Measurements from ENCODE around the gene LHPP.

DNA sequence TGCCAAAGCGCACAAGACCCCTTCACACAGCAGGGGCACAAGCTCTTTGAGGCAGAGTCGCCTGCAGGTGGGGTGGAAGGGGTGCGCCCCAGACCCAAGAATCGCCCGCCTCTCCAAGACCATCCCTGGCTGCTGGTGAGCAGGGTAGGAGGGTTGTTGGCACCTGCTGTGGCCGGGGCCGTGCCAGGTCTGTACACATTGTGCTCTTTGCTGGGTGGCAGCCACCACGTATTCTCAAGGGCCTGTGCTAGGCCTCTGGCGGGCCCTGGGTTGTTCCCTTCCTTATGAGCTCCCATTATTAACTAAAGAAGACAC, 84.4 kb downstream of the LHPP start:
- TF ChIP-seq ARNTL (CRISPR knock-in tag; IDR thresholded peaks at IDR 0.05; ENCODE audit: borderline replicate concordance, low read depth) (no peak), ZNF70 (CRISPR knock-in tag; IDR thresholded peaks at IDR 0.05) (no peak), ZFP3 (CRISPR knock-in tag; IDR thresholded peaks at IDR 0.05) (no peak), ZFP30 (CRISPR knock-in tag; IDR thresholded peaks at IDR 0.05) (no peak), PPARA (CRISPR knock-in tag; IDR thresholded peaks at IDR 0.05; ENCODE audit: borderline replicate concordance) (no peak), SNAI2 (CRISPR knock-in tag; IDR thresholded peaks at IDR 0.05) (no peak), BACH2 (CRISPR knock-in tag; IDR thresholded peaks at IDR 0.05; ENCODE audit: borderline replicate concordance) (no peak), ZNF565 (CRISPR knock-in tag; conservative IDR thresholded peaks at IDR 0.05; ENCODE audit: low read depth) (no peak), RARB (CRISPR knock-in tag; IDR thresholded peaks at IDR 0.05) (no peak), ESRRG (CRISPR knock-in tag; IDR thresholded peaks at IDR 0.05) (no peak), POU6F1 (CRISPR knock-in tag; IDR thresholded peaks at IDR 0.05; ENCODE audit: borderline replicate concordance, low read depth) (no peak)
- TF ChIP-seq, protein P1, sequence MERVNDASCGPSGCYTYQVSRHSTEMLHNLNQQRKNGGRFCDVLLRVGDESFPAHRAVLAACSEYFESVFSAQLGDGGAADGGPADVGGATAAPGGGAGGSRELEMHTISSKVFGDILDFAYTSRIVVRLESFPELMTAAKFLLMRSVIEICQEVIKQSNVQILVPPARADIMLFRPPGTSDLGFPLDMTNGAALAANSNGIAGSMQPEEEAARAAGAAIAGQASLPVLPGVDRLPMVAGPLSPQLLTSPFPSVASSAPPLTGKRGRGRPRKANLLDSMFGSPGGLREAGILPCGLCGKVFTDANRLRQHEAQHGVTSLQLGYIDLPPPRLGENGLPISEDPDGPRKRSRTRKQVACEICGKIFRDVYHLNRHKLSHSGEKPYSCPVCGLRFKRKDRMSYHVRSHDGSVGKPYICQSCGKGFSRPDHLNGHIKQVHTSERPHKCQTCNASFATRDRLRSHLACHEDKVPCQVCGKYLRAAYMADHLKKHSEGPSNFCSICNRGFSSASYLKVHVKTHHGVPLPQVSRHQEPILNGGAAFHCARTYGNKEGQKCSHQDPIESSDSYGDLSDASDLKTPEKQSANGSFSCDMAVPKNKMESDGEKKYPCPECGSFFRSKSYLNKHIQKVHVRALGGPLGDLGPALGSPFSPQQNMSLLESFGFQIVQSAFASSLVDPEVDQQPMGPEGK (CRISPR knock-in tag; IDR thresholded peaks at IDR 0.05; ENCODE audit: borderline replicate concordance), result no peak
- TF ChIP-seq, protein P2, sequence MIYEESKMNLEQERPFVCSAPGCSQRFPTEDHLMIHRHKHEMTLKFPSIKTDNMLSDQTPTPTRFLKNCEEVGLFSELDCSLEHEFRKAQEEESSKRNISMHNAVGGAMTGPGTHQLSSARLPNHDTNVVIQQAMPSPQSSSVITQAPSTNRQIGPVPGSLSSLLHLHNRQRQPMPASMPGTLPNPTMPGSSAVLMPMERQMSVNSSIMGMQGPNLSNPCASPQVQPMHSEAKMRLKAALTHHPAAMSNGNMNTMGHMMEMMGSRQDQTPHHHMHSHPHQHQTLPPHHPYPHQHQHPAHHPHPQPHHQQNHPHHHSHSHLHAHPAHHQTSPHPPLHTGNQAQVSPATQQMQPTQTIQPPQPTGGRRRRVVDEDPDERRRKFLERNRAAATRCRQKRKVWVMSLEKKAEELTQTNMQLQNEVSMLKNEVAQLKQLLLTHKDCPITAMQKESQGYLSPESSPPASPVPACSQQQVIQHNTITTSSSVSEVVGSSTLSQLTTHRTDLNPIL (CRISPR knock-in tag; IDR thresholded peaks at IDR 0.05; ENCODE audit: low read depth), result no peak

All from SK-N-SH treated with all-trans-retinoic acid at 6 μM for 48 hours (cell line).